K562 (cell line): ENCODE results near the gene CTDSPL. TPM values are rescaled to one million over a fixed set of nuclear protein-coding genes. Genes with fewer than 3 reads are reported as not detected.

Source experiments
- ATAC-seq: fragments of 200-7000 bp; cut with Tn5 transposase; 3 replicates; pipeline ENCODE4 v1.9.1; 2020; ENCODE audit warnings: moderate library complexity
- BruUV-seq: library from RNA; stranded (reverse); fragments of 400-500 nt; replicated peaks from 2 replicates; lab custom pipeline; 2021; lab: Mats Ljungman, UMichigan
- CTCF ChIA-PET: fragments of 300-600 bp; formaldehyde crosslinking; extraction: SDS; loops from one replicate; lab custom pipeline; 2021; ENCODE audit warnings: low intra/inter-chr PET ratio; lab: Yijun Ruan, JAX
- POLR2A ChIA-PET: fragments of 300-600, 350-650 bp; sonication (Branson Sonifier 250); formaldehyde crosslinking; extraction: SDS; loops from one replicate; lab custom pipeline; 2021; ENCODE audit warnings: antibody characterized with exemption, inconsistent platforms; lab: Yijun Ruan, JAX
- DNase-seq, 4 experiments: peaks; one replicate each; pipeline versions ENCODE4 v3.0.0 to v3.0.0-alpha.2; 2011 to 2018; ENCODE audit warnings: low spot score in 3 of 4, mixed read lengths in 3 of 4; ENCODE audit errors: extremely low read depth in 1 of 4
- FAIRE-seq: peaks from 2 replicates; lab custom pipeline; 2011; peaks lifted over from hg19 to GRCh38; lab: Jason Lieb, UNC
- H2AFZ ChIP-seq: 2 replicates; pipeline ENCODE4 v1.6.0; 2011; ENCODE audit warnings: low read depth, low read length, control low read depth, inconsistent platforms
- H3K27ac ChIP-seq: fragments of 200-600 bp; 3 replicates; pipeline ENCODE4 v1.8.0; 2011; ENCODE audit warnings: low read depth, mild to moderate bottlenecking, control low read depth, inconsistent platforms, low read length, moderate library complexity, mixed read lengths; ENCODE audit errors: extremely low read depth
- H3K27me3 ChIP-seq, 2 experiments: fragments of 300-600 bp in 1 of 2; 2 replicates in 1 of 2; 3 replicates in 1 of 2; pipeline versions ENCODE4 v1.6.0 to v1.8.0; 2011; ENCODE audit warnings: inconsistent platforms in 2 of 2, low read length in 2 of 2, mild to moderate bottlenecking in 1 of 2, mixed read lengths in 1 of 2, moderate library complexity in 1 of 2; ENCODE audit not compliant: control insufficient read depth in 2 of 2, insufficient read depth in 2 of 2
- H3K36me3 ChIP-seq: fragments of 300-600 bp; 3 replicates; pipeline ENCODE4 v1.8.0; 2011; ENCODE audit warnings: mild to moderate bottlenecking, low read length, inconsistent platforms; ENCODE audit not compliant: control insufficient read depth, insufficient read depth
- H3K4me1 ChIP-seq, 2 experiments: fragments of 200-600 bp in 1 of 2; replicated peaks in 1 of 2; 2 replicates in 1 of 2; 3 replicates in 1 of 2; pipeline versions ENCODE4 v1.5.1 to v1.8.0; 2011; ENCODE audit warnings: inconsistent platforms in 2 of 2, low read length in 2 of 2, mild to moderate bottlenecking in 1 of 2, mixed read lengths in 1 of 2, moderate library complexity in 1 of 2; ENCODE audit not compliant: control insufficient read depth in 2 of 2, insufficient read depth in 2 of 2
- H3K4me2 ChIP-seq: 2 replicates; pipeline ENCODE4 v1.6.1; 2011; ENCODE audit warnings: low read length, control low read depth, inconsistent platforms, mixed read lengths; ENCODE audit not compliant: insufficient read depth
- H3K4me3 ChIP-seq: fragments of 200-600 bp; sonication (generic), shearing (Covaris generic); 2 replicates; pipeline ENCODE4 v1.5.1; 2016; ENCODE audit warnings: control low read depth, inconsistent platforms
- H3K79me2 ChIP-seq: fragments of 200-600 bp; 3 replicates; pipeline ENCODE4 v1.8.0; 2011; ENCODE audit warnings: low read length, inconsistent platforms; ENCODE audit not compliant: control insufficient read depth, insufficient read depth
- H3K9ac ChIP-seq, 2 experiments: 2 replicates each; pipeline versions ENCODE4 v1.6.0 to v1.6.1; 2011; ENCODE audit warnings: low read depth in 2 of 2, low read length in 2 of 2, control low read depth in 1 of 2, inconsistent platforms in 1 of 2, mild to moderate bottlenecking in 1 of 2, mixed read lengths in 1 of 2; ENCODE audit not compliant: insufficient read depth in 1 of 2
- H3K9me1 ChIP-seq: one replicate; pipeline ENCODE4 v1.6.0; 2011; ENCODE audit warnings: inconsistent platforms, mild to moderate bottlenecking, low read length, moderate library complexity; ENCODE audit not compliant: control insufficient read depth, insufficient read depth
- H3K9me3 ChIP-seq: replicated peaks from 2 replicates; pipeline ENCODE4 v1.5.1; 2011; ENCODE audit warnings: low read depth, low read length, inconsistent platforms; ENCODE audit not compliant: control insufficient read depth, insufficient read depth
- H4K20me1 ChIP-seq: replicated peaks from 2 replicates; pipeline ENCODE4 v1.6.1; 2011; ENCODE audit warnings: low read length, inconsistent platforms, mixed read lengths; ENCODE audit not compliant: control insufficient read depth, insufficient read depth
- ATF6 ChIP-seq: sonication (generic); formaldehyde crosslinking; IDR thresholded peaks from 2 replicates; pipeline ENCODE4 v1.4.0; 2020; ENCODE audit warnings: mild to moderate bottlenecking, missing genetic modification reagents
- E2F5 ChIP-seq: sonication (generic); formaldehyde crosslinking; IDR thresholded peaks from 2 replicates; pipeline ENCODE4 v1.8.0; 2022; ENCODE audit warnings: mild to moderate bottlenecking, missing genetic modification reagents
- HMG20B ChIP-seq: fragments of 250-450 bp; sonication (Bioruptor Pico); IDR thresholded peaks from 2 replicates; pipeline ENCODE4 v1.5.0; 2021; ENCODE audit warnings: mild to moderate bottlenecking
- LEF1 ChIP-seq: fragments of 450-650 bp; IDR thresholded peaks from 2 replicates; pipeline ENCODE4 v1.6.1; 2016; ENCODE audit warnings: mild to moderate bottlenecking
- MED1 ChIP-seq: sonication (generic); formaldehyde crosslinking; IDR thresholded peaks from 2 replicates; pipeline ENCODE4 v1.8.1; 2023; ENCODE audit warnings: missing genetic modification reagents, borderline replicate concordance
- PML ChIP-seq: IDR thresholded peaks from 2 replicates; pipeline ENCODE4 v1.6.1; 2012; ENCODE audit warnings: low read length, inconsistent platforms
- RAD21 ChIP-seq, 2 experiments: fragments of 250-450 bp in 1 of 2; fragments of 450-650 bp in 1 of 2; sonication (Bioruptor Pico) in 1 of 2; formaldehyde crosslinking in 1 of 2; IDR thresholded peaks in 1 of 2; conservative IDR thresholded peaks in 1 of 2; 2 replicates each; pipeline versions ENCODE4 v1.4.0 to v1.8.0; 2020 to 2022; ENCODE audit warnings: mild to moderate bottlenecking in 2 of 2, moderate library complexity in 1 of 2
- ZNF12 ChIP-seq: sonication (generic); formaldehyde crosslinking; IDR thresholded peaks from 2 replicates; pipeline ENCODE4 v1.4.0; 2020; ENCODE audit warnings: mild to moderate bottlenecking, missing genetic modification reagents
- ZNF436 ChIP-seq: fragments of 250-450, 450-650 bp; sonication (Bioruptor Pico); formaldehyde crosslinking; IDR thresholded peaks from 2 replicates; pipeline ENCODE4 v1.7.0; 2020; ENCODE audit warnings: mild to moderate bottlenecking
- WGBS: fragments of 100-300 bp; shearing (Covaris generic); methylation state at CpG from one replicate; pipeline ENCODE4 v1.1.6; 2016; ENCODE audit warnings: low coverage, mixed read lengths; ENCODE audit not compliant: insufficient coverage; ENCODE audit errors: missing lambda C conversion rate; 5-methylcytosine and 5-hydroxymethylcytosine counted together
- in situ Hi-C: fragments of 300-500 bp; cut with MboI; formaldehyde crosslinking; loops from 4 replicates; pipeline ENCODE4 v1.15.0; 2018; ENCODE audit warnings: inconsistent platforms, mixed read lengths
- intact Hi-C: fragments of 100-400 bp; cut with micrococcal nuclease; formaldehyde crosslinking; loops from 2 replicates; pipeline ENCODE4 v1.14.2; 2022
- polyA plus RNA-seq, 8 experiments: library from polyadenylated mRNA; depleted of rRNA in 4 of 8; stranded (reverse) in 5 of 8; unstranded in 3 of 8; fragments of >200 nt; fragmentation: Nextera tagmentation in 2 of 8; fragmentation: Illumina TruSeq in 1 of 8; extraction: Ambion mirVana in 2 of 8; extraction: Trizol in 1 of 8; gene quantifications; 2 replicates each; pipeline versions ENCODE4 v1.2.1 to v1.2.3, GENCODE V29; 2011 to 2014; ENCODE audit warnings: inconsistent platforms in 1 of 8, missing spikeins in 1 of 8
- total RNA-seq, 7 experiments: library from RNA; depleted of rRNA in 6 of 7; stranded (reverse); fragments of >200 nt in 6 of 7; fragmentation: Illumina TruSeq in 2 of 7; extraction: Trizol in 2 of 7; gene quantifications; 2 replicates each; pipeline versions ENCODE4 v1.2.1 to v1.2.3, GENCODE V29; 2011 to 2021; ENCODE audit warnings: low replicate concordance in 1 of 7

Gene CTDSPL
- total and polyA plus RNA-seq, 9 of the 15 experiments (the other 6 are each of a cell fraction or from before 2014, with no cell fraction given), result 5.1 to 19.3 (median 11.3) TPM

- no peaks in the 10 kb centered on the region for H3K4me1 ChIP-seq
- H3K9ac ChIP-seq, result no peak overlapping the region
- ATAC-seq (no peak), FAIRE-seq (no peak), DNase-seq (no peak)
- no peak overlapping the region for H3K27ac ChIP-seq
- ChIA-PET CTCF (no interaction called here), POLR2A (interaction anchor here (0.5 kb wide), 1 partner anchor 1137 kb away, joined by 3 read pairs; no protein-coding TSS in a partner anchor)
- no peak overlapping the region for H2AFZ ChIP-seq
- no TSS peak for BruUV-seq
- no peaks in the 10 kb centered on the region for H3K36me3 ChIP-seq
- in situ Hi-C loops, result no loop called here
- H4K20me1 ChIP-seq, result no peaks in the 10 kb centered on the region
- H3K4me2 ChIP-seq, result no peak overlapping the region
- no peaks in the 10 kb centered on the region for H3K9me1 ChIP-seq
- 11% methylated on average over 1 of the region's 1 CpG for WGBS
- intact Hi-C loops, result no loop called here
- H3K9me3 ChIP-seq, result no peaks in the 10 kb centered on the region
- H3K79me2 ChIP-seq, result no peaks in the 10 kb centered on the region
- H3K27me3 ChIP-seq, result peaks cover 0 to 16% of the 10 kb centered on the region in 2 experiments; a peak in 2 of 5 replicates
- H3K4me3 ChIP-seq, result no peak overlapping the region
- no peak for TF ChIP-seq ATF6 (CRISPR knock-in tag)
- no peak for TF ChIP-seq MED1 (CRISPR knock-in tag)
- TF ChIP-seq HMG20B (CRISPR knock-in tag), result no peak
- TF ChIP-seq ZNF436 (CRISPR knock-in tag), result no peak
- TF ChIP-seq ZNF12 (CRISPR knock-in tag), result no peak
- TF ChIP-seq PML, result no peak
- TF ChIP-seq LEF1, result no peak
- TF ChIP-seq E2F5 (CRISPR knock-in tag), result no peak
- TF ChIP-seq RAD21 (CRISPR knock-in tag; conservative IDR thresholded peaks at IDR 0.05 in 1 of 2, IDR thresholded peaks at IDR 0.05 in 1 of 2), result no peak
Measured at GRCh38 chr3:37916685-37917084, 55.0 kb downstream of the CTDSPL start.
